Fibroblast of villous mesenchyme (primary cell): ENCODE data around the gene HBA2. TPM values are rescaled to one million over a fixed set of nuclear protein-coding genes. Genes with fewer than 3 reads are reported as not detected.
"Not testable (repeated sequence)": the region's sequence is repeated elsewhere in the genome, so short reads cannot be mapped to it uniquely, and the experiment has no call there.

Experiments used
- DNase-seq: peaks from one replicate; pipeline ENCODE4 v3.0.0-alpha.2; 2010; ENCODE audit warnings: low read depth
- H3K4me3 ChIP-seq: 2 replicates; pipeline ENCODE4 v1.5.1; 2011; ENCODE audit warnings: low read depth, mild to moderate bottlenecking, low read length
- total RNA-seq: library from RNA; depleted of rRNA; stranded (reverse); fragments of >200 nt; gene quantifications from 2 replicates; pipeline ENCODE4 v1.2.3, GENCODE V29; 2012
- TF ChIP-seq, protein P1 (sequence below): IDR thresholded peaks from 2 replicates; pipeline ENCODE4 v1.5.1; 2012; ENCODE audit warnings: low read depth, mild to moderate bottlenecking, low read length; ENCODE audit not compliant: insufficient read depth

HBA2 gene
- total RNA-seq, 1 donor = not detected

DNA sequence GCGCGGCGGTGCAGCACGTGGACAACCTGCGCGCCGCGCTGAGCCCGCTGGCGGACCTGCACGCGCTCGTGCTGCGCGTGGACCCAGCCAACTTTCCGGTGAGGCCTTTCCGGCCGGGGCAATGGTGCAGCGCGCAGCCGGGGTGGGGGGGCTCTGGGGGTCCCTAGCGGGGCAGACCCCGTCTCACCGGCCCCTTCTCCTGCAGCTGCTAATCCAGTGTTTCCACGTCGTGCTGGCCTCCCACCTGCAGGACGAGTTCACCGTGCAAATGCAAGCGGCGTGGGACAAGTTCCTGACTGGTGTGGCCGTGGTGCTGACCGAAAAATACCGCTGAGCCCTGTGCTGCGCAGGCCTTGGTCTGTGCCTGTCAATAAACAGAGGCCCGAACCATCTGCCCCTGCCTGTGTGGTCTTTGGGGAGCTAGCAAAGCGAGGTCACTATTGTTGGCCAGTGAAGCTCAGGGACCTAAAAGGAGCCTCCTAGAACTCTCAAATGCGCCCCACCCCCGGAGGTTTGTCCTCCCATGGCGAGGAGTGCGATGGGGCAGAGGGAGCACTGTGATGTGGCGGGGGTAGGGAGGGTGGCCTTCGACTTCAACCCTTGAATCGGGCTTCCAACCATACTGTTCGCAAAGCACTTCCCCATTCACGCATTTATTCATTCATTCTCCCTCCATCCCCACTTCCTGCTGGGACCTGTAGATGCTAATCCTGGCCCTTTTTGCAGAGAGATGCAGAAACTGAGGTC, 6.1 kb upstream of the HBA2 start:
- no peak overlapping the region for H3K4me3 ChIP-seq
- TF ChIP-seq, protein P1, sequence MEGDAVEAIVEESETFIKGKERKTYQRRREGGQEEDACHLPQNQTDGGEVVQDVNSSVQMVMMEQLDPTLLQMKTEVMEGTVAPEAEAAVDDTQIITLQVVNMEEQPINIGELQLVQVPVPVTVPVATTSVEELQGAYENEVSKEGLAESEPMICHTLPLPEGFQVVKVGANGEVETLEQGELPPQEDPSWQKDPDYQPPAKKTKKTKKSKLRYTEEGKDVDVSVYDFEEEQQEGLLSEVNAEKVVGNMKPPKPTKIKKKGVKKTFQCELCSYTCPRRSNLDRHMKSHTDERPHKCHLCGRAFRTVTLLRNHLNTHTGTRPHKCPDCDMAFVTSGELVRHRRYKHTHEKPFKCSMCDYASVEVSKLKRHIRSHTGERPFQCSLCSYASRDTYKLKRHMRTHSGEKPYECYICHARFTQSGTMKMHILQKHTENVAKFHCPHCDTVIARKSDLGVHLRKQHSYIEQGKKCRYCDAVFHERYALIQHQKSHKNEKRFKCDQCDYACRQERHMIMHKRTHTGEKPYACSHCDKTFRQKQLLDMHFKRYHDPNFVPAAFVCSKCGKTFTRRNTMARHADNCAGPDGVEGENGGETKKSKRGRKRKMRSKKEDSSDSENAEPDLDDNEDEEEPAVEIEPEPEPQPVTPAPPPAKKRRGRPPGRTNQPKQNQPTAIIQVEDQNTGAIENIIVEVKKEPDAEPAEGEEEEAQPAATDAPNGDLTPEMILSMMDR = no peak
- no peak for DNase-seq

DNA sequence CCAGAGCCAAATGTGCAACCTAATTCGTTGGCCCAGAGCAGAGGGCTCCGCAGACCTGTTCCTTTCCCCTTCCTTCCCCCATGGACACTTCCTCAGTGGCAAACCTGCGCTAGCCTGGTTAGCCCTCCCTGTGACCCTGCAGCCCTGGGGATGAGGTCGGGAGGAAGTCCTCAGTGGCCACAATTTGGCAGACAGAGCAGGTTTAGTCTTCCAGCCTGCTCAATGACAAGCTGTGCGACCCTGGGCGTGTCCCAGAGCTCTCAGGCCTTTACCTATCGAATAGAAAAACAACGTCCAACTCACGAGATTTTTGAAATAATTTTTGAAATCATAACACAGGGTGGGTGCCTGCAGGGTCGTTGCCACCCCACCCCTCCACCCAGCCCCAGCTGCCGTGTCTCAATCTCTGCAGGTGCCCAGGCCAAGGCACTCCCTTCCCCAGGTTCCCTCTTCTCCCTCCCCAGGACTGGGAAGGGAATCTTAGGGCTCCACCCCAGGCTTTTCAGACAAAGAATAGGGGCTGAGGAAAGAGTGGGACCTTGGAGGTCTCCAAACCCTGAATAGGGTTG, 5.5 kb upstream of the HBA2 start:
- no peak overlapping the region for H3K4me3 ChIP-seq
- TF ChIP-seq, protein P1 = no peak
- DNase-seq = no peak

GRCh38 chr16:168424-168823, 4.3 kb upstream of the HBA2 start:
- DNase-seq = no peak
- H3K4me3 ChIP-seq = no peak overlapping the region
- TF ChIP-seq, protein P1 = no peak

DNA sequence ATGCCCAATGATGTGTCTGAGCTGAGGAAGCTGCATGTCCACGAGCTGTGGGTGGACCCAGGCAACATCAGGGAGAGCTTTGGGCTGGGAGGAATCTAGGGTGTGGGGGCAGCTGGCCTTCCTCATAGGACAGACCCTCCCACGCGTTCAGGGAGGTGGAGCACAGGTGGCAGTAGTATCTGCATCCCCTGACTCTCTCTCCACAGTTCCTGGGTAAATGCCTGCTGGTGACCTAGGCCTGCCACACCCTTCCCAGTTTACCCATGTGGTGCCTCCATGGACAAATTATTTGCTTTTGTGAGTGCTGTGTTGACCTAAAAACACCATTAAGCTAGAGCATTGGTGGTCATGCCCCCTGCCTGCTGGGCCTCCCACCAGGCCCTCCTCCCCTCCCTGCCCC, 3.7 kb upstream of the HBA2 start:
- DNase-seq = no peak
- TF ChIP-seq, protein P1 = no peak
- H3K4me3 ChIP-seq = no peak overlapping the region

DNA sequence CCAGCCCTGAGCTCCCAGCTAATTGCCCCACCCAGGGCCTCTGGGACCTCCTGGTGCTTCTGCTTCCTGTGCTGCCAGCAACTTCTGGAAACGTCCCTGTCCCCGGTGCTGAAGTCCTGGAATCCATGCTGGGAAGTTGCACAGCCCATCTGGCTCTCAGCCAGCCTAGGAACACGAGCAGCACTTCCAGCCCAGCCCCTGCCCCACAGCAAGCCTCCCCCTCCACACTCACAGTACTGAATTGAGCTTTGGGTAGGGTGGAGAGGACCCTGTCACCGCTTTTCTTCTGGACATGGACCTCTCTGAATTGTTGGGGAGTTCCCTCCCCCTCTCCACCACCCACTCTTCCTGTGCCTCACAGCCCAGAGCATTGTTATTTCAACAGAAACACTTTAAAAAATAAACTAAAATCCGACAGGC, 2.6 kb upstream of the HBA2 start:
- not testable (repeated sequence) for DNase-seq, H3K4me3 ChIP-seq

- TF ChIP-seq, protein P1 = no peak
- H3K4me3 ChIP-seq = no peak overlapping the region
- DNase-seq = no peak
Measured at GRCh38 chr16:170788-171187, 1.9 kb upstream of the HBA2 start.

- DNase-seq, H3K4me3 ChIP-seq: not testable (repeated sequence)
Measured at GRCh38 chr16:173211-173854, 657 bp downstream of the HBA2 start.

- H3K4me3 ChIP-seq, DNase-seq: not testable (repeated sequence)
Measured at GRCh38 chr16:173928-174769, 1.5 kb downstream of the HBA2 start.
